HG02623 (cell line): ENCODE data around the gene UGT1A7.
"Not testable (repeated sequence)": the region's sequence is repeated elsewhere in the genome, so short reads cannot be mapped to it uniquely, and the experiment has no call there.

Experiments used
- ATAC-seq: cut with Tn5 transposase; IDR thresholded peaks from one replicate; pipeline ENCODE4 v1.9.1; 2021; ENCODE audit warnings: moderate library complexity; ENCODE audit not compliant: unreplicated experiment

The UGT1A7 gene

DNA sequence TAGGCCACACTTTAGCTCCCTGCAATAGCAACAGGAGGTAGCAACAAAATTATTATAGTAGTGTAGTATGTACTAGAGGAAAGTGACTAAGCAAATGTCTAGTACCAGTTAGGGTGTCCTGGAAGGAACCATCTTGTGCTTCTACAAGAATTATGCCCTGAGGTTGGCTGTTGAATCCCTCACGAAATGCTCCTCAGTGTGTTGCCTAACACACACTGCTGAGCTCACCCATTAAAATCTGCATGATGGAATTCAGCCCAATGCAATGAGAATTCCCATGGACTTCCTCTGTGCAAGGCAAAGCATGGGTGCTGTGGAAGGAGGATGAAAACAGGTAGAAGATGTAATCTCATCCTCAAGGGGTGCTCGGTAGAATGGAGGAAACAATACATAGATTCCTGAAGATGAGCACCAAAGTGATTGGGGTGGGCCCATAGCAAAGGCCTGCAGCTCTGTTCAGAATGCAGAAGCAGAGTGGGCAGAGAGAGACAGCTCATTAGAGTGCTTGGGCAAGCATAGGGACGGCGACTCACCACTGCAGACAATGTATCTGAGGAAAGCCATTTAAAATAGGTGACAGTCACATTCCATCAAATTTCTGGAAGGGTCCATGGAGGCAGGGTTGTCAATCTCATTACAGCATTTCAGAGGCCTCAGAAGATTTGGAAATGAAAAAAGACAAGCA, 1.2 kb upstream of the UGT1A7 start:
- no peak for ATAC-seq

DNA sequence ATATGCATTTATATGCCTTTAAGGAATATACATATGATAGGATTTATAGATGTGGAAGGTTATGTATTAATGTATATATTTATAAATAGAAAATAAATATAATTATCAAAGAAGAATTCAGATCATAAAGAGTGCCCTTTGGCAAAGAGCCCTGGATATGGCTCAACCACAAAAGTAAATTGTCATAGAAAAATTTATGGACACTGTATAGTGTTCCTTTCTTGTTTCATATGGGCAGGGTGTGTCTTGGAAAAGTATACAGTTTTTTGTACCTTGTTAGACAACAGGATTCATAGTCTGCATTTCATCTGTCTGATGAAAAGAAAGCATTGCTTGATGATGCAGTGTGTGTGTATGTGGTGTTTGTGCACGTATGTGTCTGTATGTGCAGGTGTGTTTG, 2.9 kb downstream of the UGT1A7 start:
- ATAC-seq: no peak

DNA sequence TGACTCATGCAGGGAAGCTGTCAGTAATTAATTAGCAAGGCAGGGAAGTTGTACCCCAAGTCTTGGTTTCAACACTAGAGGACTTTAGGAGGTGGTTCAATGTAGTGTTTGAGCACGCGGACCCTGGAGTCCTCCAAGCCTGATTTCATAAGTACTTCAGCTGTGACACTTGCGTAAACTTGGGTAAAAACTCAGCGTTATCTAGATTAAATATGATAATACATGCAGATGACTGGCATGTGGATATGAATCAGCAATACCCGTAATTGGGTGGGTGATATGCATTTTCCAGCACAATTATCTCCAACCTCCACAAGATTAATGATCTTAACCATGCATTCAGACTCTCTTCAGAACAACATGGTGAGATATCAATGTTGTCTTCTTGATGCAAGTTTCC, 5.2 kb downstream of the UGT1A7 start:
- ATAC-seq: no peak

DNA sequence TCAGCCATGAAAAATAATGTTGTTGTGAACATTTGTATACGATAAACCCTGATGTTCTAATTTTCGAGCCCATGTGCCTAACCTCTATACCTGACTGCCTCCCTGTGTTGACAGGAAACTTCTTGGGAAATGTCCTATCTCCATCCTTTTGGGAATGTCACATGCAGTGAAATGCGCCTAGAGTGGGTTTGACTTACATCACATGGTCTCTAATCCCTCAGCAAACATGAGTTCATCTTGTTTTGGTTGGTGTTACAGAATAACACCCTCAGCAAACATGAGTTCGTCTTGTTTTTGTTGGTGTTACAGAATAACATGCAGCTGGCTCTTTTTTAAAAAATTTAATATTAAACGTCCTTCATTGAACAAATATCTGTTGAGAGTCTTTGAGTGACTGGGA, 6.6 kb downstream of the UGT1A7 start:
- no peak for ATAC-seq

DNA sequence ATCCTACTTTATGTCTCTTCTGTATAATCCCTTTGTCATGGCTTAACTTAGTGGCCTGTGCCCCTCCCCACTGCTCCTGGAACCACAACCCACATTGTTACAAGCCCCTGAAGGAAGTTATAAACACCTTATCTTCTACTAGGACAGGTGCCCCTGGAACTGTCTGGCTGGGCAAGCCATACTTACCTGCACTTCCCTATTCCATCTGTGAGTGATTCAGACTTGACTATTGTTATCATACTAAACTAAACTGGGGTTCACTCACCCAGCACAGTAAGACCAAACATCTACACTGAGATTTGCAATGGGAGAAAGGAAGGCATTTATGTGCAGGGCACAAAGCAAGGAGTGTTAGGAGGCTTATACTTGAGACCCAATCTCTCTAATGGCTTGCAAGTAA, 7.3 kb downstream of the UGT1A7 start:
- ATAC-seq: no peak

DNA sequence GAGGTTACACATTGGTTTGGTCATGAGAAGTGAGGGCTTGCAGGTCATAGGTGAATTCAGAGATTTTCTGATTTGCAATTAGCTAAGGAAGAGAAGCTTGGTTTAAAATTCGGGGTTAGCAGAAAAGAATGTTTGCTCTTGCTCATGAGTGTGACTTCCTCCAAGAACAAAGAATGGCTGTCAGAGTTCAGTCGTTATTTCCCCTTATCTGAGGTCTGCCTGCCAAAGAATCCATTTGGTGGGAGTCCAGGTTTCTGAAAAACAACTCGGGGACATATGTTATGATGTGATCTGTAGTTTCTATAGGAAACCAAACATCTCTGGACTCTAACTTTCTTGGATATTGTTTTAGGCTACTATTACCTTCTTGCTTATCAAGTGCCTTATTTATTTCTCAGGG, 7.8 kb downstream of the UGT1A7 start:
- ATAC-seq: no peak

DNA sequence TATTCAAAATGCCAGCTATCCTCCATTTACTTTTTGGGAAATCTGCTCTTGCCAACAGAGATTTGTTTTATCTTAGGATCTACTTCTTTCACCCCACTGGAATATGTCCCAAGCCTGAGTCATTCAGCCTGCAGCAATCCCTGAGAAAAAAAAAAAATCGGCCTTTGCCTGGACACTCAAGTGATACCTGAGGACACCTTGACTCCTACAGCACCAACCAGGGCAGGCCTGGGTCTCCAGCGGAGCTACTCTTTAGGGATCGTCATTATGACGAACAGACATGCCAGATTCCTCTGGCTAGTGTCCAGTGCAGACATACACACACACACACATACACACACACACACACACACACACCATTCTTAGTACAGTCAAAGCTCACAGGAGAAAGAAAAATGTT, 8.7 kb downstream of the UGT1A7 start:
- no peak for ATAC-seq

DNA sequence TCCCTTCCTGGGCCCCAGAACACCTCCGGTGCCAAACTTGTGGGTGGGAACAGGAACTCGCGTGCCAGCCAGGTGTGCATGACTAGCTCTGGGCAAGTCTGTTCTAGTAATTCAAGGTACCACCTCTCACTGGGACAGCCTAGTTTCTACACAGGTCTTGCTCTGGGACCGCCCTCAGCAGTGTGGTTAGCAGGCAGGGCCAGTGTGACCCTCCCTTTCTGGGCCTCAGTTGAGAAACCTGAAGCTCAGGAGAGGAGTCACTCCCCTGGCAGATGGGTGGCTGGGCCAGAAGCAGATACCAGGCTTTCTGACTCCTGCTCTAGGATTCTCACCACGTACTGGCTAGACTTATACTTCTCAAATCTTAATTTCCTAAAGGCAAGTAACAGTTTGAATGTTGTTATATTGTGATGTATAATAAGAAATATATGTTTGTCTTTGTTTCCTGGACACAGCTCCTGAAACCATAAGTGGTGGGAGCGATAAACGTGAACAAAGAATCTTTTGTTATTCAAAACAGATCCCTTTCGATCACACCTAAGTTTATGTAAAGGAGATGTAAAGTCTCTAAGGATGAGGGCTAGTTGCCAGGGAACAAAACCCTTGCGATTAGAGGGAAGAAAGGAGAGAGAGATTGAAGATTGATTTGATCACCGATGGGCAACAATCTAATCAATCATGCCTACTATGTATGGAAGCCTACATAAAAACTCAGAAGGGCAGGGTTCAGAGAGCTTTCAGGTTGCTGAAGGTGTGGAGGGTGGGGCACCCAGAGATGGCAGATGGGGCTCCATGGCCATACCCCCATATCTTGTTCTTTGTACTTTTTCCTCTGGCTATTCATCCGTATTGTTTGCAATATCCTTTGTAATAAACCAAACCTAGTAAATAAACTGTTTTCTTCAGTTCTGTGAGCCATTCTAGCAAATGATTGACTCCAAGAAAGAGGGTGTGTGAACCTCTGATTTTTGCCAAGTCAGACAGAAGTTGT, 10.0 kb downstream of the UGT1A7 start:
- no peak for ATAC-seq

DNA sequence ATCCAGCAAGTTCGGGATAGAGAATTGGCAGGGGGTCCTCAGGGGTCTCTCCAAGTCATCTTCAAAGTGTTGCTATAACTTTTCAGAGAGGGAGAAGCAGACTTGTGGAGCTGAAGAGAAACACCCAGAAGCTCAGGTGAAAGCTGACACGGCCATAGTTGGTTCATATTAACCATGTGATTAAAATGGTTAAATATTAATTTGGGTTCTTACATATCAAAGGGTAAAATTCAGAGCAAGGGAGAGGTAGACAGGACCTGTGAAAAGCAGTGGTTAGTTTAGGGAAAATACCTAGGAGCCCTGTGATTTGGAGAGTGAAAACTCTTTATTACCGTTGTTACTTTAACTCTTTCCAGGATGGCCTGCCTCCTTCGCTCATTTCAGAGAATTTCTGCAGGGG, 10.9 kb downstream of the UGT1A7 start, which contains the start of gene UGT1A6:
TSS of gene UGT1A6 (plus strand) at position 243 of the 400 bp plus-strand sequence. CDS start at position 358, 115 bp downstream.
- no peak for ATAC-seq

DNA sequence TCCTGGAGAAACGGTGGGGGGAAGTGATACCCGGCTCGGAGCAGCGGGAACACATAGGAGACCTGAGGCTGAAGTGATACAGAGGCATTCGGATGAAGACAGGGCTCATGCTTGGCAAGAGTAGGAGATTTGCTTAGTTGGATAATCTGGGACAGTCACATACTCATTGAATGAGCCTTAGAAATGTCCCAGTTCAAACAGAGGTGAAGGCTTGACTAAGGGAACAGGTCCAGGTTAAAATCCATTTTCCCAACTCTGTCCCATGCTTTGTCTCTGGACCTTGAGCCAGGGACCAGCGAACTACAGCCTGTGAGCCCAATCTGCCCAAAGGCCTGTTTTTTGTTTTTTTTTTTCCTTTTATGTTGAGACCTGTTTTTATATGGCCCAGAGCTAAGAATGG, 12.3 kb downstream of the UGT1A7 start:
- no peak for ATAC-seq

DNA sequence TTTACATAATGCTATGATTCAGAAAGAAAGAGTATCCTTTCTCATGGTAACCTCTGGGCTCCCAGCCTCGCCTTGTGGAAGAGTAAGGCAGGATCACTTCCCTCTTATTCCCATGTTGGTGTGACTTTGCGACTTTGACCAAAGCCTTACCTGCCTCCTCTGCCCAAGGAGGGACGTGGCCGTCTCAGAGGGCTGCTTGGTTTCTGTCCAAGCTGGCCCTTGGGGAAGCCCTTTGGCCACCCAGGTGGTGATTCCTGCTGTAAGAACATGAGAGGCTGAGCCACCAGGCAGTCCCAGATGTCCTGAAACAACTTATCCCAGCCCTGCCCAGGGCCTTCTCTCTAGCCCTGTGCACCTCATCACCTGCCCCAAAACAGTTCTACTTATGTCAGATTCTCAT, 17.0 kb downstream of the UGT1A7 start:
- ATAC-seq: no peak

DNA sequence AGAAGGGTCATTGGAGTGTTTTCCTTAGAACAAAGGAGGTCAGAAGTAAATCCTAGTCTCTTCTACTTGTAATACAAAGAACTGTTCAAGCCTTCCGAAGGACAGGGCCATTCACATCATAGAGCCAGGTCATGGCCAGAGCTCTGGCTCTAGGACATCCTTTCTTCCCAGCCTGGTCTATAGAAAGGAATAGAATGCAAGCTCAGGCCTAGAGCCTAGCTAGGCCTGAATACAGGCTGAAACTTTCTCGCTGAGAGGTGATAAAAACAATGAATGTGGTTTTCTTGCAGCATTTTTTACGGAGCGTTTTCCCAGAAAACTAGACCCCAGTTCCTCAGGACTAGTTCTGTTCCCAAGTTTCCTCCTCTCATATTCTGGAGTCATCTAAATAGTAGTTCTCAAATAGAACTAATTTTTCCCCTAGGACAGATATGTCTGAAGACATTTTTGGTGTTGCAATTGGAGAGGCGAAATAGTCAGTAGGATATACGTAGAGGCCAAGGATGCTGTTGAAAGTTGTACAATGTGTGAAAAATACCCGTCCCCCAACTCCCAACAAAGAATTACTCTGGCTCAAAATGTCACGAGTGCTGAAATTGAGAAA, 17.8 kb downstream of the UGT1A7 start:
- ATAC-seq: no peak

DNA sequence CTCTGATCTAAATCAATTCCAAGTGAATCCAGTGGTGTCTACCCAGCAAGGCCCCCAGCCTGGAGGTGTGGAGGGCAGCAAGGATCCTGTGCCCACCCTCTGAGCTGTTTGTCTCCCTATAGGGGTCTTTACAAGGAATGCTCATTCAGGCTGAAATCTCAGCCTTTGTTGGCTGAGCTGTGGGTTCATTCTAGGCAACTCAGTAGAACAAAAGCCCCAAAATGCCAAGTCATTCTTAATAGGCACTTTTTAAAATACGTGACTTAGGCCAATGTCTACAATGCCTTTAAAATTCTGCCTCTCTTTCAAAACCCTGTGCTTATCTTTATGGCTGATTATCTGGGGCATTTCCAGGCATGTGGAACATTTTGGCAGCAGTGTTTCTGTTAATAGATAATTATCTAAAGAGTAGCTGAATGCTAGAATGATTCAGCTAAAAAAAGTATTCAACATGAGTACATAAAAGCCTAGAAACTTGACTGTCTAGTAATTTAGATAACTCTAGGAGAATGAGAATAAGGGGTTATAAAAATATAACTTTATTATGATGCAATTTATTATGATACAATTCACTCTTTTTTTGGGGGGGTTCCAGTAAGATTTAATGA, 18.4 kb downstream of the UGT1A7 start:
- ATAC-seq: no peak

DNA sequence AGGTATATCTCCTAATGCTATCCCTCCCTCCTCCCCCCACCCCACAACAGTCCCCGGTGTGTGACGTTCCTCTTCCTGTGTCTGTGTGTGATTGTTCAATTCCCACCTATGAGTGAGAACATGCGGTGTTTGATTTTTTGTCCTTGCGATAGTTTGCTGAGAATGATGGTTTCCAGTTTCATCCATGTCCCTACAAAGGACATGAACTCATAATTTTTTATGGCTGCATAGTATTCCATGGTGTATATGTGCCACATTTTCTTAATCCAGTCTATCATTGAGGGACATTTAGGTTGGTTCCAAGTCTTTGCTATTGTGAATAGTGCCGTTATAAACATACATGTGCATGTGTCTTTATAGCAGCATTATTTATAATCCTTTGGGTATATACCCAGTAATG, 19.1 kb downstream of the UGT1A7 start:
- not testable (repeated sequence) for ATAC-seq

DNA sequence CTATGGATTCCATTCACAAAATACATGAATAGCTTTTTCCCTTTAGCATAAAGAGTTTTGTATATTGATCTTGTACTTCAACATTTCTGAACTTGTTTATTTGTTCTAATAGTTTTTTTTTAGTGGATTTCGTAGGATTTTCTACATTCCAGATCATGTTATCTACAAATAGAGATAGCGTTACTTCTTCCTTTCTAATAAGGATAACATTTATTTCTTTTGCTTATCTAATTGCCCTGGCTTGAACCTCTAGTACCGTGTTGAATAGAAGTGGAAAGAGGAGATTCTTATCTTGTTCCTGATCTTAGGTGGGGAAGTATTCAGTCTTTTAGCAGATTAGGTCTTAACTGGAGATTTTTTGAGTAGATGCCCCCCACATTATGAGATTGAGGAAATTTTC, 20.5 kb downstream of the UGT1A7 start:
- ATAC-seq: no peak

DNA sequence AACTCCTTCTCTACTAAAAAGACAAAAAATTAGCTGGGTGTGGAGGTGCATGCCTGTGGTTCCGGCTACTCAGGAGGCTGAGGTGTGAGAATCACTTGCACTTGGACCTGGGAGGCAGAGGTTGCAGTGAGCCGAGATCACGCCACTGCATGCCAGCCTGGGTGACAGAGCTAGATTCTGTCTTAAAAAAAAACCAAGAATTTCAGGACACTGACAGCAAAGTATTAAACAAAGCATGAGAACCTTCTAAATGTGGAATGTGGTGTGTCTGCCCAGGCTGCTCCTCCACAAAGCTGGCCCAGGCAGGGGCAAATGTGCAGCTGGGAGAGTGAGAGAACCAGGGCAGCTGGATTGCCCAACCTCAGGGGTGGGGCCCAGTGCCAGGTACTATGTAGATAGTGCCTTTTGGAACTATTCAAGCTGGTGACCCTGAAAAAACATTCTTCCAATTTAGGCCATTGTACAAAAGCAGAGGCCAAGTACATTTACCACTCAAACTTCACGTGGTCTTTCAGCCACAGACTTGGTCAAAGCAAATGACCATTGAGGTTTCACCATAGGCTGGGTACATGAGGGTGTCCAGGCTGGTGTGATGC, 24.3 kb downstream of the UGT1A7 start:
- no peak for ATAC-seq

DNA sequence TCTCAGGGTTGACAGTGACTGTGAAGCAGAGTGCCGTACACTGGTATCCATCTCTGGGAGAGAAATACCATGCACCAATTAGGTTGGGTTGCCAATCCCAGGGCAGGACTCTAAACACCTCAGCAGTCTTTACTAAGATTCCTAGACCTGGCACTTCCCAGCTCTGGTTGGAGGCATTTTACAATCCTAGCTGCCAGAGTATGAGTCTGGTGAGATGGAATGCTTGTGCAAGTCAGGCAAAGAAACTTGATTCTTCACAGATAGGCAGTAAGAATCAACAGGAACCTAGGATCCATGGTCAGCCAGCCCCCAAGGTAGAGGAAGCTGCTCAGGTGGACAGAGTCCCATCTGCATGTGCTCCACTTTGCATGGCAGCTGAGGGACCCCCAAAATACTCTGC, 25.0 kb downstream of the UGT1A7 start:
- no peak for ATAC-seq

DNA sequence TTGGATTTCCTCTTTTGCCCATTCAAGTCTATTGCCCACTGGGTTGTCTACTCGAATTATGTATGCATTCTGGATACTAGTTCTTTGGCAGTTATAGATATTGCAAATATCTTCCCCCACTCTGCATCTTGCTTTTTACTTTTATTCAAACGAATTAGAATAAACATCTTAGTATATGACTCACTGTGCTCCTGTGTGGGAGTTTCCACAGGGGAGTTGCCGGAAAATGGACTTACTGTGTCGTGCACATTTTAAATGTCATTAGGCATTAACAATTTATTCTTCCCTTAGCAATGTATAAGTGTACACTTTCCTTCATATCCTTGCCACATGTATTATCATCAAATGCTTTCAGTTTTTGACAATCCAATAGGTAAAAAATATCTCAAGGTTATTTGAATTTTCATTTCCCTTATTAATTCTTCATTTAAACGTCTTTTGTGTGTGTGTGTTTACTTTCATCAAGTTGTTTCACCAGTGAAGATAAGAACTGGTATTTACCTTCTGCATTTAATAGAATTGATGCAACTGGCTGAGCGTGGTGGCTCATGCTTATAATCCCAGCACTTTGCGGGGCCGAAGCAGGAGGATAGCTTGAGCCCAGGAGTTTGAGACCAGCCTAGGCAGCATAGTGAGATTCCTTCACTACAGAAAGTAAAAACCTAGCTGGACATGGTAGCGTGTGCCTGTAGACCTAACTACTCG, 26.4 kb downstream of the UGT1A7 start:
- no peak for ATAC-seq

DNA sequence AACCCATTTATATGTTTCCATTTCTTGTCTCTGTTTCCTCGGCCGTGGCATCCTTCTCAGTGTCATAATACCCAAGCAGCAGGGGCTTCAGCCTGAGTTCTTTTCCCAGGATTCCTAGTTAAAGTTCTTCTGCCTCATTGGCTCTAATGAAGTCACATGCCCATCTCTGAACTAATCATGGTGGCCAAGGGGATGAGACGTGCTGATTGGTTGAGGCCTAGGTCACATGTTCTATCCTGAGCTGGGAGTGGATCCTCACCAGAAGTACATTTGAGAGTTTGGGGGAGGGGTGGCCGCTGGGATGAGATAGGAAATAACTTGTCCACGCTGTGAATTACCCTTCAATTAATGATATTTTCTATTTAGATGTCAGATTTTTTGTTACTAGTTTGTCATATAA, 27.2 kb downstream of the UGT1A7 start:
- ATAC-seq: no peak

DNA sequence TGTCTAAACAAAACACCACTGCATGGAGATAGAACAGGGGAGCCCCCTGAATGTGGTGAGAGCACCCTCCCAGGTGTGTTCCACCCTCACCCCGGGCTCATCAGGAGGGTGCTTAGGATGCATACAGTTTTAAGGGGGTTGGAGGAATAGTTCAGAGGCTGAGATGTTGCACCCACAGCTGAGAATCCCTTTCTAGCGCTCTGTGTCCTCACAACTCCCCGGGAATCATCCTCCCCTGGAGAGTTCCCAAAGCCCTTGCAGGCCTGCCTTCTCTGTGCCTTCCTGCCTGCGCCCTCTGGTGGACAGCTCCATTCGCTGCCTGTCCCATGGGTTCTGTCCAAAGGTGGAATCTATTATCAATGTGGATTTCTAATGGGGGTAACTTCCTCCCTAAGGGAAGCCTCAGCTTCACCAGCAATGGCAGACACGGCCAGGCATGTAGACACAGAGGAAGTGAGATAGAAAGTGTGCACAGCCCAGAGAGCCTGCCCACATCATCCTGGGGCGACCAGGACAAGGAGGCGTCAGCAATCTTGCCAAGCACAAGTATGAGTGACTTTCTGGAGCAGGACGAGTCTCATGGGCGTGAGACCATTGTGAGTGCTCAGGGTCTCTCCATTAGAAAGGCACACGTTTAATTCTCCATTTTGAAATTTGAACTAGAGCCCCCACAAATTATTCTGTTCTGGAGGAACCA, 29.8 kb downstream of the UGT1A7 start:
- ATAC-seq: no peak
